Neural progenitor cell (in vitro differentiated cells): ENCODE measurements around the gene IQGAP2.

Experiments used
- CTCF ChIP-seq: fragments of 200-600 bp; sonication (generic); IDR thresholded peaks from 2 replicates; pipeline ENCODE4 v1.5.1; 2017; ENCODE audit warnings: antibody characterized with exemption, mild to moderate bottlenecking
- EZH2 ChIP-seq: fragments of 200-600 bp; sonication (generic); IDR thresholded peaks from 2 replicates; pipeline ENCODE4 v1.6.1; 2017; ENCODE audit warnings: antibody characterized with exemption, mild to moderate bottlenecking, moderate library complexity
- EZH2phosphoT487 ChIP-seq: fragments of 200-600 bp; sonication (generic); IDR thresholded peaks from 2 replicates; pipeline ENCODE4 v1.6.1; 2017; ENCODE audit warnings: antibody characterized with exemption

- TF ChIP-seq CTCF (no peak), EZH2 (no peak), EZH2phosphoT487 (no peak)
These were observed 153.6 kb downstream of the IQGAP2 start for GRCh38 chr5:76556511-76557221.
